ENCODE measurements around the gene BBS7. TPM values are rescaled to one million over a fixed set of nuclear protein-coding genes. Genes with fewer than 3 reads are reported as not detected.

BBS7 gene
- total and polyA plus RNA-seq, 7 donors: 8.4 to 14.6 (median 12.7) TPM

DNA sequence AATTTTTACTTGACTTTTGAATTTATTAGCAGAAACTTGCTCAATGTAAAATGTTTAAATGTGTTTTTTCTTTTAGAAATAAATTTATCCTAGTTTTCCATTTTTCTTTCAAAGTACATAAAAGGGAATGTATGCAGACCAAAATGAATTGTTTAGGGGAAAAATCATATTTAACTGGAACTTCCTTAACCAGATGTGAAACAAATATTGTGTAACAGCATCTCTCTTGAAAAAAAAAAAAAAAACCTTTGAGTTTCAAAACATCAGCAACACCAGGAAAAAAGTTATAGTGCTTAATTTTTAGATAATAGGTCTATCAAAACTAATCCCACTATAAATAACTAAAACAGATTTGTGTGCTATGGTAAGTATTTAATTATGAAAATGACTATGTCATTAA, 32.1 kb downstream of the BBS7 start:
- H3K4me3 ChIP-seq: no peak overlapping the region
- H3K27ac ChIP-seq: no peak overlapping the region
- no peaks in the 10 kb centered on the region for H3K9me3 ChIP-seq
- H3K4me1 ChIP-seq: no peaks in the 10 kb centered on the region
- no peaks in the 10 kb centered on the region for H3K27me3 ChIP-seq
- H3K36me3 ChIP-seq: peaks cover 0 to 85% (median 19%) of the 10 kb centered on the region in 4 donors
- no peak for DNase-seq
- intact Hi-C loops (cut with DNase I): no loop called here
- TF ChIP-seq POLR2AphosphoS5 (IDR thresholded peaks at IDR 0.05) (no peak), POLR2A (IDR thresholded peaks at IDR 0.05) (no peak), CTCF (IDR thresholded peaks at IDR 0.05) (no peak), EP300 (IDR thresholded peaks at IDR 0.05) (no peak)

DNA sequence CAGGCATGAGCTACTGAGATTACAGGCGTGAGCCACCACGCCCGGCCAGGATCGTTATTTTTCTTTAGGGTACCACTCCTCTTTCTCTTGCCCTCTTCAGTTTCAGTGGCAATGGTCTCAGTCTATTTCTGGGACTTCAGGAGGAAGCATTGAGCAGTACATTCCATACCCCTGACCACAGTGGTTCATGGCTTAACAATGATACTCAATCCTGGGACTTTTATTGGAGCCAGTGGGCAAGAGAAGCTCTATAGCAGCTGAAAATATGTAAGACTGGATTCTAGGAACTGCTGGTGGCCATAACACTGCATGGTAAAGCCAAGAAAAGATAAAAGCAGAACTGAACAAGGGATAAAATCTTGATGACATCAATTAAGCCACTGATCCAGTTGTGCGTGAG, 40.8 kb downstream of the BBS7 start:
- Histone ChIP-seq H3K27me3 (no peaks in the 10 kb centered on the region), H3K27ac (no peak overlapping the region), H3K4me3 (no peak overlapping the region), H3K4me1 (peaks cover 0 to 7% (median 0%) of the 10 kb centered on the region in 4 donors), H3K9me3 (no peaks in the 10 kb centered on the region), H3K36me3 (peaks cover 0 to 76% (median 7%) of the 10 kb centered on the region in 4 donors)
- TF ChIP-seq POLR2AphosphoS5 (IDR thresholded peaks at IDR 0.05) (no peak), CTCF (IDR thresholded peaks at IDR 0.05) (no peak), EP300 (IDR thresholded peaks at IDR 0.05) (no peak), POLR2A (IDR thresholded peaks at IDR 0.05) (no peak)
- DNase-seq: no peak
- intact Hi-C loops (cut with DNase I): no loop called here
- 88 to 97% methylated on average over 5 of the region's 5 CpGs for WGBS, 2 donors

GRCh38 chr4:121827853-121828252, 42.4 kb downstream of the BBS7 start:
- no peak overlapping the region for H3K27ac ChIP-seq
- H3K27me3 ChIP-seq: no peaks in the 10 kb centered on the region
- no peaks in the 10 kb centered on the region for H3K9me3 ChIP-seq
- H3K4me1 ChIP-seq: peaks cover 0 to 18% (median 8%) of the 10 kb centered on the region in 4 donors
- peaks cover 0 to 59% (median 7%) of the 10 kb centered on the region in 4 donors for H3K36me3 ChIP-seq
- H3K4me3 ChIP-seq: no peak overlapping the region
- intact Hi-C loops (cut with DNase I): no loop called here
- DNase-seq: no peak
- TF ChIP-seq EP300 (IDR thresholded peaks at IDR 0.05) (no peak), POLR2AphosphoS5 (IDR thresholded peaks at IDR 0.05) (no peak), CTCF (IDR thresholded peaks at IDR 0.05) (no peak)
- 91 to 96% methylated on average over 1 of the region's 1 CpG for WGBS, 2 donors

- Histone ChIP-seq H3K27ac (peak overlapping the region in 2 of 4 donors; percentile 82 to 85), H3K9me3 (no peaks in the 10 kb centered on the region), H3K4me1 (peaks cover 0 to 20% (median 9%) of the 10 kb centered on the region in 4 donors), H3K27me3 (no peaks in the 10 kb centered on the region), H3K4me3 (no peak overlapping the region), H3K36me3 (peaks cover 0 to 40% (median 3%) of the 10 kb centered on the region in 4 donors)
- TF ChIP-seq POLR2A (IDR thresholded peaks at IDR 0.05): no peak
- no peak for TF ChIP-seq CTCF (IDR thresholded peaks at IDR 0.05)
- TF ChIP-seq EP300 (IDR thresholded peaks at IDR 0.05): no peak
- no peak for TF ChIP-seq POLR2AphosphoS5 (IDR thresholded peaks at IDR 0.05)
- intact Hi-C loops (cut with DNase I): loop anchor here (5.0 kb wide), 2 partner anchors 42 to 128 kb away; partner anchors contain the start of gene ANXA5
- DNase-seq: no peak
- 5 to 36% methylated on average over 2 of the region's 2 CpGs for WGBS, 2 donors
These were observed 45.3 kb downstream of the BBS7 start for GRCh38 chr4:121824950-121825349.

GRCh38 chr4:121824171-121824527, 46.1 kb downstream of the BBS7 start:
- Histone ChIP-seq H3K4me3 (peak overlapping the region; percentile 44 to 62 (median 54)), H3K4me1 (peaks cover 0 to 20% (median 9%) of the 10 kb centered on the region in 4 donors), H3K9me3 (no peaks in the 10 kb centered on the region), H3K27ac (peak overlapping the region; percentile 77 to 85 (median 80)), H3K27me3 (no peaks in the 10 kb centered on the region), H3K36me3 (peaks cover 0 to 32% (median 0%) of the 10 kb centered on the region in 4 donors)
- intact Hi-C loops (cut with DNase I): loop anchor here (5.0 kb wide), 2 partner anchors 43 to 127 kb away; partner anchors contain the start of gene ANXA5
- TF ChIP-seq POLR2A (IDR thresholded peaks at IDR 0.05): peak in 1 of 2 donors; percentile 46
- TF ChIP-seq CTCF (IDR thresholded peaks at IDR 0.05): no peak
- WGBS, 2 donors: 3 to 5% methylated on average over 8 of the region's 8 CpGs
- DNase-seq: no peak

Data from sigmoid colon (tissue), 7 donors.